Suprapubic skin (tissue), 4 donors: ENCODE measurements around the gene OVCH1.

Experiments
- CTCF ChIP-seq, 2 donors: fragments of 200-600 bp in 1 of 2; fragments of 450-650 bp in 1 of 2; sonication (generic) in 1 of 2; IDR thresholded peaks; one replicate each; pipeline ENCODE4 v1.5.1; 2016 to 2019; ENCODE audit warnings: antibody characterized with exemption in 2 of 2, mild to moderate bottlenecking in 1 of 2, moderate library complexity in 1 of 2
- EP300 ChIP-seq: sonication (generic); formaldehyde crosslinking; IDR thresholded peaks from one replicate; pipeline ENCODE4 v1.6.1; 2017; ENCODE audit warnings: antibody characterized with exemption
- POLR2A ChIP-seq, 2 donors: fragments of 450-650 bp; IDR thresholded peaks; one replicate each; pipeline ENCODE4 v1.6.1; 2017; ENCODE audit warnings: antibody characterized with exemption in 2 of 2, mild to moderate bottlenecking in 2 of 2, moderate library complexity in 2 of 2
- POLR2AphosphoS5 ChIP-seq, 3 donors: sonication (generic); formaldehyde crosslinking; IDR thresholded peaks; one replicate each; pipeline ENCODE4 v1.6.1; 2017; ENCODE audit warnings: antibody characterized with exemption in 3 of 3

- TF ChIP-seq POLR2A (IDR thresholded peaks at IDR 0.05) (no peak), CTCF (IDR thresholded peaks at IDR 0.05) (no peak), EP300 (no peak), POLR2AphosphoS5 (IDR thresholded peaks at IDR 0.05) (no peak)
These were observed 37.4 kb upstream of the OVCH1 start for GRCh38 chr12:29534935-29535334.
